Cardiac fibroblast (primary cell): ENCODE results near the gene DNPEP.

Source experiments
- DNase-seq, 2 donors: peaks; one replicate each; pipeline versions ENCODE4 v3.0.0 to v3.0.0-alpha.2; 2010; ENCODE audit warnings: low read depth in 2 of 2
- H3K4me3 ChIP-seq, 2 donors: replicated peaks in 1 of 2; 1 replicate in 1 of 2; 2 replicates in 1 of 2; pipeline ENCODE4 v1.5.1; 2011; ENCODE audit warnings: low read depth in 2 of 2, low read length in 2 of 2, mild to moderate bottlenecking in 2 of 2, moderate library complexity in 1 of 2
- CTCF ChIP-seq: IDR thresholded peaks from one replicate; pipeline ENCODE4 v1.5.1; 2011; ENCODE audit warnings: low read depth, mild to moderate bottlenecking, low read length, inconsistent platforms

DNPEP gene

GRCh38 chr2:219387306-219388120 lies at the start of gene DNPEP:
Gene DNPEP, minus strand, starts transcription at chr2:219387912. Its CDS starts 118 bp downstream, at chr2:219387794.
- H3K4me3 ChIP-seq: peak within 1 kb of the TSS; percentile 76 to 84
- no peak for TF ChIP-seq CTCF
- DNase-seq: peak; percentile 87 to 95

- H3K4me3 ChIP-seq: no peak overlapping the region
- no peak for TF ChIP-seq CTCF
- DNase-seq: no peak
These were observed 49.4 kb upstream of the DNPEP start for GRCh38 chr2:219437141-219437540.

- TF ChIP-seq CTCF: no peak
- no peak overlapping the region for H3K4me3 ChIP-seq
- DNase-seq: no peak
These were observed 48.8 kb upstream of the DNPEP start for GRCh38 chr2:219436491-219436890.

GRCh38 chr2:219435701-219436100 lies 48.0 kb upstream of the DNPEP start:
- no peak for TF ChIP-seq CTCF
- H3K4me3 ChIP-seq: no peak overlapping the region
- DNase-seq: no peak

- H3K4me3 ChIP-seq: no peak within 1 kb of the TSS
- no peak for TF ChIP-seq CTCF
- DNase-seq: no peak
These were observed 47.2 kb upstream of the DNPEP start, which contains the start of gene SPEG for GRCh38 chr2:219434718-219435525. Gene SPEG, plus strand, starts transcription at chr2:219434843. Its CDS starts 135 bp downstream, at chr2:219434978.

GRCh38 chr2:219434468-219434717 lies 46.7 kb upstream of the DNPEP start:
- DNase-seq: no peak
- no peak for TF ChIP-seq CTCF
- H3K4me3 ChIP-seq: no peak overlapping the region
